DND-41 (cell line): ENCODE results near the gene KLHDC8A.

Experiments
- ATAC-seq: fragments of 200-7000 bp; cut with Tn5 transposase; 3 replicates; pipeline ENCODE4 v1.9.1; 2021; ENCODE audit warnings: low read depth; ENCODE audit not compliant: insufficient read depth
- DNase-seq: peaks from one replicate; pipeline ENCODE4 v3.0.0-alpha.2; 2020
- H2AFZ ChIP-seq: 2 replicates; pipeline ENCODE4 v1.6.0; 2012; ENCODE audit warnings: low read depth, low read length
- H3K27ac ChIP-seq: 2 replicates; pipeline ENCODE4 v1.5.1; 2012; ENCODE audit warnings: low read length, inconsistent platforms
- H3K27me3 ChIP-seq: fragments of 200-600 bp; sonication (generic); 2 replicates; pipeline ENCODE4 v1.6.0; 2012; ENCODE audit warnings: low read length, mild to moderate bottlenecking, inconsistent platforms; ENCODE audit not compliant: insufficient read depth, poor library complexity
- H3K36me3 ChIP-seq: 2 replicates; pipeline ENCODE4 v1.5.1; 2012; ENCODE audit warnings: low read length, inconsistent platforms; ENCODE audit not compliant: insufficient read depth
- H3K4me1 ChIP-seq: 2 replicates; pipeline ENCODE4 v1.5.1; 2012; ENCODE audit warnings: mild to moderate bottlenecking, low read length; ENCODE audit not compliant: insufficient read depth
- H3K4me2 ChIP-seq: 2 replicates; pipeline ENCODE4 v1.6.0; 2012; ENCODE audit warnings: mild to moderate bottlenecking, moderate library complexity, low read length, inconsistent platforms; ENCODE audit not compliant: insufficient read depth
- H3K4me3 ChIP-seq, 2 experiments: fragments of 200-600 bp in 1 of 2; shearing (Covaris generic) in 1 of 2; 2 replicates each; pipeline ENCODE4 v1.5.1; 2012 to 2016; ENCODE audit warnings: inconsistent platforms in 2 of 2, low read length in 2 of 2, mild to moderate bottlenecking in 2 of 2, low read depth in 1 of 2, moderate library complexity in 1 of 2
- H3K79me2 ChIP-seq: 2 replicates; pipeline ENCODE4 v1.6.0; 2012; ENCODE audit warnings: low read length, inconsistent platforms; ENCODE audit not compliant: insufficient read depth
- H3K9ac ChIP-seq: 2 replicates; pipeline ENCODE4 v1.6.0; 2012; ENCODE audit warnings: low read depth, mild to moderate bottlenecking, inconsistent platforms, low read length, moderate library complexity
- H3K9me3 ChIP-seq: 2 replicates; pipeline ENCODE4 v1.5.1; 2012; ENCODE audit warnings: low read length, moderate library complexity, mild to moderate bottlenecking, inconsistent platforms; ENCODE audit not compliant: insufficient read depth, severe bottlenecking
- H4K20me1 ChIP-seq: 2 replicates; pipeline ENCODE4 v1.6.0; 2012; ENCODE audit warnings: low read length; ENCODE audit not compliant: insufficient read depth
- CTCF ChIP-seq: IDR thresholded peaks from 2 replicates; pipeline ENCODE4 v1.5.1; 2012; ENCODE audit warnings: borderline replicate concordance, low read length, moderate library complexity, mild to moderate bottlenecking; ENCODE audit not compliant: poor library complexity, severe bottlenecking; ENCODE audit errors: extremely low read depth
- EZH2 ChIP-seq: IDR thresholded peaks from 3 replicates; pipeline ENCODE4 v1.6.1; 2012; ENCODE audit warnings: borderline replicate concordance, low read depth, mild to moderate bottlenecking, moderate library complexity, low read length, inconsistent platforms; ENCODE audit not compliant: severe bottlenecking

The KLHDC8A gene

DNA sequence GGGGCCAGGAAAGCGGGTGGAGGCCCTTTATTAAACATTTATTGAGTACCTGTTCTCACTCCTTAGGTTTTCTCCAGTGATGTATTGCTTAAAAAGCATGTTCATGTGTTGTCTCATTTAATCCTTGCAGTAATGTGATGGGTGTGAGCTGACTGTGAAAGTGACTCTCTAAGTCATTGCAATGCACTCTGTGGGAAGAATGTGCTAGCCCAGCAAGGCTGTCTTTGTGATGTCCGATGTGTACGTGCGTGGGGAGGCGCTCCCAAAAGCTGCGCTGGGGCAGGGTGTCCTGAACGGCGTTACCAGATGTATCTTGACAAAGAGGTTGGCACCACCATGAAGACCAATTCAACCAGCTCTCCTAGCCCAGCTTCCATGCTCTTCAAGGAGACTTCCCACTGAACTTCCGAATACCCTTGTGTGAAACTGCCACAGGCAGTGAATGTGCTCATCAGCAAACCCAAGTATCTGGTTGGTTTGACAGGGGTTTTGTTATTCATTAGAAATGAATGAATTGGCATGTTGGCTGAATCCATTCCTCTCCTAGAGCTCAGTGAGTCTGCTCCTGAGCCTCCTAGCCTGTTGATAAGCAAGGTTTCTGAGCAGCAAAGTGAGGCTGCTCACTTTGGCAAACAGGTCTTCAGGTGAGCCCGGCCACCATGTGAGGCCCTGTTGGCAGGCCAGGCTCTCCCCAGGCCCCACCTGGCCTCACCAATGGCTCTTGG lies 63.2 kb downstream of the KLHDC8A start:
- Histone ChIP-seq H3K4me3 (no peak overlapping the region), H3K36me3 (no peaks in the 10 kb centered on the region), H3K9ac (no peak overlapping the region), H4K20me1 (peaks cover 17% of the 10 kb centered on the region), H3K27me3 (peaks cover 25% of the 10 kb centered on the region), H3K4me2 (no peak overlapping the region), H3K27ac (no peak overlapping the region), H3K79me2 (no peaks in the 10 kb centered on the region), H3K4me1 (peaks cover 4% of the 10 kb centered on the region), H2AFZ (no peak overlapping the region), H3K9me3 (no peaks in the 10 kb centered on the region)
- DNase-seq (no peak), ATAC-seq (no peak)
- no peak for TF ChIP-seq CTCF
- no peak for TF ChIP-seq EZH2

- H3K27me3 ChIP-seq: peaks cover 20% of the 10 kb centered on the region
- peaks cover 29% of the 10 kb centered on the region for H4K20me1 ChIP-seq
- no peaks in the 10 kb centered on the region for H3K9me3 ChIP-seq
- DNase-seq (no peak), ATAC-seq (no peak)
- H3K79me2 ChIP-seq: no peaks in the 10 kb centered on the region
- TF ChIP-seq EZH2 (no peak), CTCF (no peak)
- no peak overlapping the region for H3K4me3 ChIP-seq
- no peak overlapping the region for H2AFZ ChIP-seq
- no peaks in the 10 kb centered on the region for H3K36me3 ChIP-seq
- no peak overlapping the region for H3K4me2 ChIP-seq
- H3K9ac ChIP-seq: no peak overlapping the region
- H3K27ac ChIP-seq: no peak overlapping the region
- peaks cover 23% of the 10 kb centered on the region for H3K4me1 ChIP-seq
These were observed 65.1 kb downstream of the KLHDC8A start for GRCh38 chr1:205291596-205291995.

- H3K9ac ChIP-seq: no peak overlapping the region
- DNase-seq (peak; percentile 90), ATAC-seq (peak; percentile 80)
- H3K9me3 ChIP-seq: no peaks in the 10 kb centered on the region
- H3K79me2 ChIP-seq: no peaks in the 10 kb centered on the region
- H3K27me3 ChIP-seq: no peaks in the 10 kb centered on the region
- peak overlapping the region; percentile 22 for H3K27ac ChIP-seq
- H3K4me3 ChIP-seq: no peak overlapping the region
- no peak overlapping the region for H2AFZ ChIP-seq
- H4K20me1 ChIP-seq: peaks cover 43% of the 10 kb centered on the region
- no peaks in the 10 kb centered on the region for H3K36me3 ChIP-seq
- H3K4me1 ChIP-seq: peaks cover 50% of the 10 kb centered on the region
- H3K4me2 ChIP-seq: peak overlapping the region; percentile 45
- no peak for TF ChIP-seq EZH2
- TF ChIP-seq CTCF: peak; percentile 35
These were observed 68.8 kb downstream of the KLHDC8A start for GRCh38 chr1:205287767-205288559.
